ENCODE measurements around the gene RNF187.

Gene RNF187

GRCh38 chr1:228511546-228512445 lies 24.6 kb downstream of the RNF187 start:
- no peak for TF ChIP-seq CTCF (IDR thresholded peaks at IDR 0.05)
- Mint-ChIP-seq H3K4me1 (no peaks in the 10 kb centered on the region), H3K27ac (no peak overlapping the region), H3K4me3 (no peak overlapping the region), H3K27me3 (ENCODE audit: low read depth, poor library complexity) (peaks cover 87% of the 10 kb centered on the region), H3K9me3 (peaks cover 20% of the 10 kb centered on the region), H3K36me3 (ENCODE audit: low read depth) (no peaks in the 10 kb centered on the region)
- DNase-seq = no peak

- Mint-ChIP-seq H3K4me1 (no peaks in the 10 kb centered on the region), H3K36me3 (ENCODE audit: low read depth) (no peaks in the 10 kb centered on the region), H3K27ac (no peak overlapping the region), H3K27me3 (ENCODE audit: low read depth, poor library complexity) (peaks cover 90% of the 10 kb centered on the region), H3K9me3 (peaks cover 15% of the 10 kb centered on the region), H3K4me3 (no peak overlapping the region)
- no peak for DNase-seq
- no peak for TF ChIP-seq CTCF (IDR thresholded peaks at IDR 0.05)
Observed at GRCh38 chr1:228512781-228513198, 25.6 kb downstream of the RNF187 start.

GRCh38 chr1:228513236-228513900 lies 26.2 kb downstream of the RNF187 start:
- no peak overlapping the region for H3K27ac Mint-ChIP-seq
- no peak overlapping the region for H3K4me3 Mint-ChIP-seq
- no peaks in the 10 kb centered on the region for H3K4me1 Mint-ChIP-seq
- no peak for TF ChIP-seq CTCF (IDR thresholded peaks at IDR 0.05)
- DNase-seq = no peak
- H3K27me3 Mint-ChIP-seq (ENCODE audit: low read depth, poor library complexity) = peaks cover 90% of the 10 kb centered on the region
- H3K9me3 Mint-ChIP-seq = peaks cover 9% of the 10 kb centered on the region
- H3K36me3 Mint-ChIP-seq (ENCODE audit: low read depth) = no peaks in the 10 kb centered on the region

GRCh38 chr1:228514421-228514820 lies 27.2 kb downstream of the RNF187 start:
- H3K4me1 Mint-ChIP-seq = no peaks in the 10 kb centered on the region
- no peak for TF ChIP-seq CTCF (IDR thresholded peaks at IDR 0.05)

GRCh38 chr1:228515200-228515834 lies 28.1 kb downstream of the RNF187 start:
- Mint-ChIP-seq H3K9me3 (peaks cover 2% of the 10 kb centered on the region), H3K4me1 (no peaks in the 10 kb centered on the region), H3K4me3 (no peak overlapping the region), H3K27ac (no peak overlapping the region), H3K36me3 (ENCODE audit: low read depth) (no peaks in the 10 kb centered on the region), H3K27me3 (ENCODE audit: low read depth, poor library complexity) (peaks cover 90% of the 10 kb centered on the region)
- peak; percentile 76 for TF ChIP-seq CTCF (IDR thresholded peaks at IDR 0.05)
- DNase-seq = peak; percentile 42

More at GRCh38 chr1:228514421-228514820, 27.2 kb downstream of the RNF187 start:
- Mint-ChIP-seq H3K27me3 (ENCODE audit: low read depth, poor library complexity) (peaks cover 90% of the 10 kb centered on the region), H3K36me3 (ENCODE audit: low read depth) (no peaks in the 10 kb centered on the region), H3K27ac (no peak overlapping the region), H3K4me3 (no peak overlapping the region), H3K9me3 (no peaks in the 10 kb centered on the region)
- DNase-seq = no peak

Measured in nephron progenitor cell (in vitro differentiated cells).